Neural crest cell (in vitro differentiated cells): ENCODE data around the gene RUBCNL. TPM values are rescaled to one million over a fixed set of nuclear protein-coding genes. Genes with fewer than 3 reads are reported as not detected.

Source experiments
- DNase-seq: peaks from one replicate; pipeline ENCODE4 v3.0.0; 2021; ENCODE audit warnings: low read depth, mixed read lengths, low spot score
- H3K27ac Mint-ChIP-seq: one replicate; pipeline ENCODE4 v1.8.0; 2021; ENCODE audit warnings: mild to moderate bottlenecking, mixed read lengths; ENCODE audit not compliant: unreplicated experiment
- H3K27me3 Mint-ChIP-seq: 2 replicates; pipeline ENCODE4 v1.8.0; 2021; ENCODE audit warnings: low read depth, mild to moderate bottlenecking, mixed read lengths
- H3K36me3 Mint-ChIP-seq: 2 replicates; pipeline ENCODE4 v1.8.0; 2021; ENCODE audit warnings: low read depth, mild to moderate bottlenecking, mixed read lengths
- H3K4me1 Mint-ChIP-seq: 2 replicates; pipeline ENCODE4 v1.8.0; 2021; ENCODE audit warnings: mixed read lengths
- H3K4me3 Mint-ChIP-seq: one replicate; pipeline ENCODE4 v1.8.0; 2021; ENCODE audit warnings: mild to moderate bottlenecking, mixed read lengths
- H3K9me3 Mint-ChIP-seq: 2 replicates; pipeline ENCODE4 v1.8.0; 2021; ENCODE audit warnings: mixed read lengths
- CTCF ChIP-seq: fragments of 200-600 bp; sonication (generic); conservative IDR thresholded peaks from 2 replicates; pipeline ENCODE4 v1.5.0; 2021; ENCODE audit warnings: antibody characterized with exemption, mild to moderate bottlenecking
- total RNA-seq: library from RNA; stranded (reverse); gene quantifications from 2 replicates; pipeline ENCODE4 v1.2.1, GENCODE V29; 2021

Gene RUBCNL
- total RNA-seq, 1 donor from 2014 or later: 29.7 TPM

DNA sequence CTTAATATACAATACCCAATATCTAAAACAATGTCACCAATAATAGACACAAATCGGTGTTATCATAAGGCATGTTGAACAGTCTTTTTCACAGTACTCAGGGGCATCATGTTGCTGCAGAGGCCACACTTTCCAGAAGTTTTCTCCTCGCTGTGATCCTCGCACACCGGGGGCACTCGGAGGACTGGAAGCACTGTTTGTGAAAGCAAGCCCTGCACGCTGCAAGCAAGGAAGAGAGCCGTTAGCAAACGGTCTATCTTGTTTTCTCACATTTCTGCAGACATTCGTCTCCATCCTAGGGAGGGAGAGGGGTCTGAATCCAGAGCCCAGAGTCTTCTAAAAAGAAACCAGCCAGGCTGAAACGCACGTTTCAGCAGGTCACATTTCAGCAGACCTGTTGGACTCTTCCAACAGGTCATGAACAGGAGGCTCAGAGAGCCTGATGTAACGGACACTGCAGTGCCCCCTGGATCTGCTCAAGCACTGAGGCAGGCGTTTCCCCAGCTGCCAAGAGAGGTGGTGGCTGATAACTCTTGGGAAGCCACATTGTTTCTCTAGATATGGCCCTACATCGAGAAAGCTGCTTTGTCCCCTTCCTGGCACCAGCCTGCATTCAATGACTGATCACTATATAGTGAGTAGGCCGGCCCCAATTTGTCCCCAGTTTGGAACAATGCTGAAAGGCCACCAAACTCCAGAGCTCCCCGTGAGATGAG, 43.6 kb downstream of the RUBCNL start:
- DNase-seq: no peak
- peaks cover 28% of the 10 kb centered on the region for H3K36me3 Mint-ChIP-seq

DNA sequence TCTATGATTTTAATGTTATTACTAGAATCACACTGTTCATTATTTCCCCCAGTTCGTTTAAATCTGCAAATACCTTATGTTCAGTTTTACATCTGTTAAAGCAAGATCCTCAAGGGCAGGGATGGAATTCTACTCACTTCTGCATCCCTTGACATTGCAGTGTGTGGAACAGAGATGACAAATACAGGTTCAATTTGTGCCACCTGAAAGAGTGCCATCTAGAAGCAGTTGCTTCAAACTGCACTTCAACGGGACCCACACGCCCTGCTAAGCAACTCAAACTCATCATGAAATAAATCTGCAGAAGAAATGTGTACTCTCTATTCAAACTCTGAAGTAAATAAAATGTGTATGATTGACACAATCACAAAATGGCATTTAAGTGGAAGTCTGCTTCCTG, 44.5 kb downstream of the RUBCNL start:
- Mint-ChIP-seq H3K36me3 (peaks cover 27% of the 10 kb centered on the region), H3K4me1 (peaks cover 39% of the 10 kb centered on the region), H3K9me3 (peaks cover 2% of the 10 kb centered on the region), H3K4me3 (no peak overlapping the region), H3K27me3 (no peaks in the 10 kb centered on the region), H3K27ac (no peak overlapping the region)
- TF ChIP-seq CTCF: no peak
- no peak for DNase-seq

More for the DNA sequence above, 43.6 kb downstream of the RUBCNL start:
- Mint-ChIP-seq H3K27ac (peak overlapping the region; percentile 38), H3K27me3 (no peaks in the 10 kb centered on the region), H3K9me3 (no peaks in the 10 kb centered on the region), H3K4me3 (no peak overlapping the region), H3K4me1 (peaks cover 34% of the 10 kb centered on the region)
- no peak for TF ChIP-seq CTCF

DNA sequence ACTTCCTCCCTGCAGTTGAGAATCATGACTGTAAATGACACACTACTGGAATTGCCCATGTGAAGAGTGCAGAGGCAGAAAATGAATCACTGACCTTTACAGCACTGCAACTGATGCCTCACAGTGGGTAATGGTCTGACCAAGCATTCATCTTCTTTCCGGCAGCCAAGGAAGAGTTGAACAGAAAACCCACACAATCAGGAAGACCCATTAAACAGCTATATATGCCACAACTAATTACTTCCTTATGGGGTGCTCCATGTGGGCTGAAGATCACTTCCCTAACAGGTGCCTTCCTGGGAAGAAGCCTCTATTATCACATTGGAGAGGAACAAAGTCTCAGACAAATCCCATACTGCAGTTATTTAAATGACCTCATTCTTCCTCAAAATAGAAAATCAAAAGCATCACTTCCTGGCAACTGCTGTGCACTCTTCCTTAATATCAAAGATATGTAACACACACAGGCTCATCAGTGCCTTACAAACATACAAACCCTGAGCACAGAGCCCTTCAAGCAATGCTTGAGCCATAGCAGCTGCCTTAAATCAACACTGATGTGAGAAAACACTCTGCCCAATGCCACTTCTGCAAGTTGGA, 45.8 kb downstream of the RUBCNL start:
- TF ChIP-seq CTCF: no peak
- H3K4me3 Mint-ChIP-seq: no peak overlapping the region

DNA sequence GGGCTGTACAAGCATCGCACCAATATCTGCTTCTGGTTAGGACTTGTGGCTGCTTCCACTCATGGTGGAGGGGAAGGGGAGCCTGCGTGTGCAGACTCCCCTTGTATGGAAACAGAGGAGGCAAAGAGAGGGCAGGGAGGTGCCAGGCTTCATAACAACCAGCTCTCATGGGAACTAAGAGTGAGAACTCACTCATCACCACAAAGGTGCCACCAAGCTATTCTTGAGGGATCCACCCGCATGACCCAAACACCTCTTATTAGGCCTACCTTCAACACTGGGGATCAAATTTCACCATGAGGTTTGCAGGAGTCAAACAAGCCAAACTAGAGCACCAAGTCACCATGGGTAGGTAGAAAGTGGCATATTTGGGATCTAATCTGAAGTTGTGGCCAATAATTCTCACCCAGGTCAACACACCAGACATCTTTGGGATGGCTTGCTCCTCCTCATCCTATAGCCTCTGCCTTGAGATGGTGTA, 46.4 kb downstream of the RUBCNL start:
- no peak for TF ChIP-seq CTCF

More for the DNA sequence above, 45.8 kb downstream of the RUBCNL start:
- H3K4me1 Mint-ChIP-seq: peaks cover 37% of the 10 kb centered on the region
- DNase-seq: no peak
- H3K27ac Mint-ChIP-seq: no peak overlapping the region
- H3K9me3 Mint-ChIP-seq: peaks cover 5% of the 10 kb centered on the region
- peaks cover 27% of the 10 kb centered on the region for H3K36me3 Mint-ChIP-seq
- no peaks in the 10 kb centered on the region for H3K27me3 Mint-ChIP-seq

GRCh38 chr13:46340011-46340410, 47.0 kb downstream of the RUBCNL start:
- H3K9me3 Mint-ChIP-seq: peaks cover 10% of the 10 kb centered on the region
- no peak overlapping the region for H3K27ac Mint-ChIP-seq
- no peak overlapping the region for H3K4me3 Mint-ChIP-seq
- TF ChIP-seq CTCF: no peak
- DNase-seq: no peak
- H3K27me3 Mint-ChIP-seq: no peaks in the 10 kb centered on the region
- peaks cover 26% of the 10 kb centered on the region for H3K36me3 Mint-ChIP-seq
- H3K4me1 Mint-ChIP-seq: peaks cover 28% of the 10 kb centered on the region

More for the DNA sequence above, 46.4 kb downstream of the RUBCNL start:
- no peak overlapping the region for H3K4me3 Mint-ChIP-seq
- H3K4me1 Mint-ChIP-seq: peaks cover 32% of the 10 kb centered on the region
- H3K27ac Mint-ChIP-seq: no peak overlapping the region
- no peak for DNase-seq
- H3K27me3 Mint-ChIP-seq: no peaks in the 10 kb centered on the region
- peaks cover 7% of the 10 kb centered on the region for H3K9me3 Mint-ChIP-seq
- peaks cover 23% of the 10 kb centered on the region for H3K36me3 Mint-ChIP-seq
